ENCODE measurements around the gene EXD2.
"Not testable (repeated sequence)": the region's sequence is repeated elsewhere in the genome, so short reads cannot be mapped to it uniquely, and the experiment has no call there.

The EXD2 gene

GRCh38 chr14:69191340-69192111 is at the start of gene EXD2:
EXD2 (plus strand) TSS chr14:69191498; CDS start chr14:69209471, 17,973 bp downstream.
- peak; percentile 39 for DNase-seq (ENCODE audit: low read depth)

GRCh38 chr14:69141550-69141949 is 49.7 kb upstream of the EXD2 start:
- no peak for DNase-seq (ENCODE audit: low read depth)

GRCh38 chr14:69142101-69142500 is 49.2 kb upstream of the EXD2 start:
- DNase-seq (ENCODE audit: low read depth): no peak

- no peak for DNase-seq (ENCODE audit: low read depth)
Measured at GRCh38 chr14:69149461-69150244, 41.6 kb upstream of the EXD2 start.

GRCh38 chr14:69151458-69152180 is 39.7 kb upstream of the EXD2 start:
- peak; percentile 53 for DNase-seq (ENCODE audit: low read depth)

GRCh38 chr14:69152181-69152901 is 39.0 kb upstream of the EXD2 start:
- peak; percentile 15 for DNase-seq (ENCODE audit: low read depth)

GRCh38 chr14:69152902-69153151 is 38.5 kb upstream of the EXD2 start, which contains the start of gene DCAF5:
DCAF5 (minus strand) TSS chr14:69153119; CDS start chr14:69152978, 141 bp downstream.
- peak; percentile 87 for DNase-seq (ENCODE audit: low read depth)

- no peak for DNase-seq (ENCODE audit: low read depth)
Measured at GRCh38 chr14:69153152-69153872, 38.0 kb upstream of the EXD2 start.

GRCh38 chr14:69153873-69154270 is 37.4 kb upstream of the EXD2 start:
- no peak for DNase-seq (ENCODE audit: low read depth)

- no peak for DNase-seq (ENCODE audit: low read depth)
Measured at GRCh38 chr14:69154779-69155178, 36.5 kb upstream of the EXD2 start.

GRCh38 chr14:69156224-69156623 is 35.1 kb upstream of the EXD2 start:
- DNase-seq (ENCODE audit: low read depth): no peak

- no peak for DNase-seq (ENCODE audit: low read depth)
Measured at GRCh38 chr14:69161590-69161989, 29.7 kb upstream of the EXD2 start.

- not testable (repeated sequence) for DNase-seq (ENCODE audit: low read depth)
Measured at GRCh38 chr14:69165787-69166186, 25.5 kb upstream of the EXD2 start.

GRCh38 chr14:69170839-69171238 is 20.5 kb upstream of the EXD2 start:
- DNase-seq (ENCODE audit: low read depth): no peak

GRCh38 chr14:69171569-69171968 is 19.7 kb upstream of the EXD2 start:
- DNase-seq (ENCODE audit: low read depth): no peak

- DNase-seq (ENCODE audit: low read depth): no peak
Measured at GRCh38 chr14:69175130-69175529, 16.2 kb upstream of the EXD2 start.

- no peak for DNase-seq (ENCODE audit: low read depth)
Measured at GRCh38 chr14:69181491-69181890, 9.8 kb upstream of the EXD2 start.

- DNase-seq (ENCODE audit: low read depth): not testable (repeated sequence)
Measured at GRCh38 chr14:69182580-69182979, 8.7 kb upstream of the EXD2 start.

GRCh38 chr14:69183735-69184134 is 7.6 kb upstream of the EXD2 start:
- DNase-seq (ENCODE audit: low read depth): no peak

GRCh38 chr14:69190191-69190590 is 1.1 kb upstream of the EXD2 start:
- DNase-seq (ENCODE audit: low read depth): no peak

- no peak for DNase-seq (ENCODE audit: low read depth)
Measured at GRCh38 chr14:69193721-69194120, 2.4 kb downstream of the EXD2 start.

Measured in stimulated activated CD8-positive, alpha-beta memory T cell treated with anti-CD3 and anti-CD28 coated beads, Interleukin-12 subunit alpha, Interleukin-12 subunit beta, amount 100 ng/mL, for 1 hour (primary cell).